Measurements from ENCODE around the gene LAMC3. TPM values are rescaled to one million over a fixed set of nuclear protein-coding genes. Genes with fewer than 3 reads are reported as not detected.

Gene LAMC3
- total RNA-seq, 1 donor from 2014 or later = 1.6 TPM

DNA sequence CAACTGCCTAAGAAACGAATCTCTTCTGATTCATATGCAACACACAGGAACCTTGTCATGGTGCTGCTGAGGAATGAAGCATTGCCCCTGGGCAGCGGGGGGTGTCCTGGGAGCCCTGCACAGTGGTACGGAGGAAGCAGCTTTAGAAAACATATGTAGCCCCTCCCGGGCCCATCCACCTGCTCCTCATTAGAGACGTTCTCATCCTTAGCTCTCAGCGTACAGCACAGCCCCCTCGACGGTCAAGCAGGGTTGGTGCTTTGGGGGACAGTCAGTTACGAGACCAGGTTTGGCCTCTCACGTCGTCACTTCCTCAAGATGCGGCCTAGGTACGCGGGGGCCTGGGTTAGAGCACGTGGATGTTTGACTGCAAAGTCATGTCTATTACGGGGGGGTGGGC lies 28.4 kb upstream of the LAMC3 start:
- intact Hi-C loops (cut with DNase I) = no loop called here
- TF ChIP-seq, protein P1, sequence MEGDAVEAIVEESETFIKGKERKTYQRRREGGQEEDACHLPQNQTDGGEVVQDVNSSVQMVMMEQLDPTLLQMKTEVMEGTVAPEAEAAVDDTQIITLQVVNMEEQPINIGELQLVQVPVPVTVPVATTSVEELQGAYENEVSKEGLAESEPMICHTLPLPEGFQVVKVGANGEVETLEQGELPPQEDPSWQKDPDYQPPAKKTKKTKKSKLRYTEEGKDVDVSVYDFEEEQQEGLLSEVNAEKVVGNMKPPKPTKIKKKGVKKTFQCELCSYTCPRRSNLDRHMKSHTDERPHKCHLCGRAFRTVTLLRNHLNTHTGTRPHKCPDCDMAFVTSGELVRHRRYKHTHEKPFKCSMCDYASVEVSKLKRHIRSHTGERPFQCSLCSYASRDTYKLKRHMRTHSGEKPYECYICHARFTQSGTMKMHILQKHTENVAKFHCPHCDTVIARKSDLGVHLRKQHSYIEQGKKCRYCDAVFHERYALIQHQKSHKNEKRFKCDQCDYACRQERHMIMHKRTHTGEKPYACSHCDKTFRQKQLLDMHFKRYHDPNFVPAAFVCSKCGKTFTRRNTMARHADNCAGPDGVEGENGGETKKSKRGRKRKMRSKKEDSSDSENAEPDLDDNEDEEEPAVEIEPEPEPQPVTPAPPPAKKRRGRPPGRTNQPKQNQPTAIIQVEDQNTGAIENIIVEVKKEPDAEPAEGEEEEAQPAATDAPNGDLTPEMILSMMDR (IDR thresholded peaks at IDR 0.05) = no peak
- Histone ChIP-seq H3K27ac (no peak overlapping the region), H3K36me3 (no peaks in the 10 kb centered on the region), H3K4me1 (no peaks in the 10 kb centered on the region), H3K4me3 (no peak overlapping the region), H3K27me3 (no peaks in the 10 kb centered on the region), H3K9me3 (no peaks in the 10 kb centered on the region)
- no peak for DNase-seq (ENCODE audit: low spot score in 2 of 2)

DNA sequence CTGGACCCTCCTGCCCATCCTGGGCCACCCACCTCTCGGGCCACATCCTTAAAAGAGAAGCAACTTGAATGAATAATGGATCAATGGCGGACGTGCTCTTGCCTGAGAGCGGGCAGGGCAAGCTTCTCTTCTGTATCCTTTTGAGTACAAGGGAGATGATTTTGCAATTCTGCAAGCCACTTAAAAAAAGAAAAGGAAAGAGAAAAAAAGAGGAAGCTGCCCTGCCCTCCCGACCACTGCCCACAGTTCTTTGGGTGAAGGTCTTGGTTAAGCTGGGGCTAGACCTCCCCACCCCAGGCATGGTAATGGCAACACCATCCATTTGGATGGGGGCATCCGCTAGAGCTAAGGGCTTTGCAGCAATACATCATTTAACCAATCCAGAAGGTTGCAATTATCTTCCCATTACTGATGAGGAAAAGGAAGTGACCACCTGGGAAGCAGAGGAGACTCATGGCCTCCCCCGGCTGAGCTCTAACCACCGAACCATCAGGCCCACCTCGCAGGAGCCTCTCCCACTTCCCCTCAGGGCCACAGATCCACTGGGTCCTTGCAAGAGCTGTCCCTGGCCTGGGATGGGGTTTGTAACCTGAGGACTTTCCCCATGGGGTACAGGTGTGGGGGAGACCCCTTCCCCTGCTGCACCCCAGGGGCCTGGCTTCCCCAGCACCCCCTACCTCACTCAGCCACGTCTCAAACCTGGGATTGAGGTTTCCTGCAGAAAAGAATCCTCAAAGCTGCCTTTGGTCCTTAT lies 27.8 kb upstream of the LAMC3 start:
- TF ChIP-seq, protein P1 (IDR thresholded peaks at IDR 0.05) = no peak
- no peak overlapping the region for H3K27ac ChIP-seq
- no peak overlapping the region for H3K4me3 ChIP-seq
- H3K36me3 ChIP-seq = no peaks in the 10 kb centered on the region
- no peak for DNase-seq (ENCODE audit: low spot score in 2 of 2)
- no peaks in the 10 kb centered on the region for H3K4me1 ChIP-seq
- no peaks in the 10 kb centered on the region for H3K27me3 ChIP-seq
- intact Hi-C loops (cut with DNase I) = no loop called here
- no peaks in the 10 kb centered on the region for H3K9me3 ChIP-seq

DNA sequence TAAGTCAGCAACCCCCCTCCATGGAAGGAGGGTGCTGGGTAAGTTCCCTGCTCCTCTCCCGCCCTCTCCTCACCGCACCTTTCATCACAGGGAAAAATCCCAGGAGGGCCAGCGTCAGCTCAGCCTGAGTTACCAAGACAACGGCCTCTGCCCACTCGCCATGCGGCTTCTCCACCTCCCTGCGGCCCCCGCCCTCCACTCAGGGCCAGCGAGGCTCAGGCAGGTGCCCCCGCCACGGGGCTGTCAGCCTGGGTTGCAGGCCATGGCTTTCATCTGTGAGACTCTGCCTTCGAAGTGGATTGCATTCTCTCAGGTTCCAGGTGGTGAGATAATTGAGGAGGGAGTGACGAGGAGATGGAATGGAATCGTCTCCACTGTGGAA lies 27.2 kb upstream of the LAMC3 start:
- intact Hi-C loops (cut with DNase I) = no loop called here
- Histone ChIP-seq H3K27me3 (no peaks in the 10 kb centered on the region), H3K4me3 (no peak overlapping the region), H3K27ac (no peak overlapping the region), H3K9me3 (no peaks in the 10 kb centered on the region), H3K36me3 (no peaks in the 10 kb centered on the region), H3K4me1 (no peaks in the 10 kb centered on the region)
- TF ChIP-seq, protein P1 (IDR thresholded peaks at IDR 0.05) = no peak
- no peak for DNase-seq (ENCODE audit: low spot score in 2 of 2)

DNA sequence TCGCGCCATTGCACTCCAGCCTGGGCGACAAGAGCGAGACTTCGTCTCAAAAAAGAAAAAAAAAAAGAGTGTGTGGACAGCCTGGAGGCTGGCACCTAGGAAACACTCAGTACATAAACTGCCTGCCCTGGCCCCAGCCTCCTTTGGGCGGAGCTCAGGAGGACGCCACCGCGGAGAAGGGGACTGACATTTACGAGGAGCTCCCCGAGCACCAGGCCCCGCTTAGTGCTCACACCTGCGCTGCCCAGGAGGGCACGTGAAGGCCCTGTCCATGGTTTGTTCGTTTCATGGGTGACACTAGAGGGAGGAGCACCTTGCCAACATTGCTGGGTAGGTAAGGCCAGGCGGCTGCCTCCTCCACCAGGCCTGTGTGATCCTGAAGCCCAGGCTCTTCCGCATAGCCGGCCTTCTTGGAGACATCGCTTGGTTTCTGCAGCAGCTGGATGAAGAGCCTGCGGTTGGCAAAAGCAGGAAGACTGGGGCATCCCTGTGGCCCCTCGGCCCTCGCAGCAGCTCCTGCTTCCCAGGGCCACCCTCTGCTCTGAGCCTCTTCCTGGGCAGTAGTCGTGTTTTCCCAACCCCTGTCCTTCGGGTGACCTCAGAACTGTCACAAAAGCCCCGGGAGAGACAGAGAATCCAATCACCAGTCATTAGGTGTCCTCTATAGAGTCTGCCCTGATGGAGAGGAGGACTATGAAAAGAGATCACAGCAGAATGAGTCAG lies 26.2 kb upstream of the LAMC3 start:
- Histone ChIP-seq H3K9me3 (no peaks in the 10 kb centered on the region), H3K36me3 (no peaks in the 10 kb centered on the region), H3K4me3 (no peak overlapping the region), H3K27ac (no peak overlapping the region), H3K27me3 (no peaks in the 10 kb centered on the region), H3K4me1 (no peaks in the 10 kb centered on the region)
- TF ChIP-seq, protein P1 (IDR thresholded peaks at IDR 0.05) = no peak
- intact Hi-C loops (cut with DNase I) = no loop called here
- no peak for DNase-seq (ENCODE audit: low spot score in 2 of 2)

DNA sequence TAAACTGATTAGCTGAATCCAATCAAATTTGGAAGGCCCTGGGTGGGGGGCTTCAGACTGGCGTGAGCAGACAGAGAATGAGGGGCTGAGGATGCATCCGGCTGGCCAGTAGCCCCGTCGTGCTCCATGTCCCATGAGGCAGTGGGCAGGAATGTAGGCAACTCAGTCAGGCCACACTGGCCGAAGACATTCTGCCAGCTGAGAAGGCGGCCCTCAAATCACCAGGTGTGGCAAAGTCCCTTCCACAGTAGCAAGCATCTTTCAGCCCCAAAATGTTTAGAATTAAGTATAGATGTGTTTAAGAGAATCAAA lies 25.7 kb upstream of the LAMC3 start:
- intact Hi-C loops (cut with DNase I) = no loop called here
- TF ChIP-seq, protein P1 (IDR thresholded peaks at IDR 0.05) = no peak
- H3K9me3 ChIP-seq = no peaks in the 10 kb centered on the region
- H3K4me3 ChIP-seq = no peak overlapping the region
- H3K4me1 ChIP-seq = no peaks in the 10 kb centered on the region
- H3K36me3 ChIP-seq = no peaks in the 10 kb centered on the region
- no peak for DNase-seq (ENCODE audit: low spot score in 2 of 2)
- no peaks in the 10 kb centered on the region for H3K27me3 ChIP-seq
- H3K27ac ChIP-seq = no peak overlapping the region
